ENCODE measurements around the gene PPCS.

The PPCS gene

DNA sequence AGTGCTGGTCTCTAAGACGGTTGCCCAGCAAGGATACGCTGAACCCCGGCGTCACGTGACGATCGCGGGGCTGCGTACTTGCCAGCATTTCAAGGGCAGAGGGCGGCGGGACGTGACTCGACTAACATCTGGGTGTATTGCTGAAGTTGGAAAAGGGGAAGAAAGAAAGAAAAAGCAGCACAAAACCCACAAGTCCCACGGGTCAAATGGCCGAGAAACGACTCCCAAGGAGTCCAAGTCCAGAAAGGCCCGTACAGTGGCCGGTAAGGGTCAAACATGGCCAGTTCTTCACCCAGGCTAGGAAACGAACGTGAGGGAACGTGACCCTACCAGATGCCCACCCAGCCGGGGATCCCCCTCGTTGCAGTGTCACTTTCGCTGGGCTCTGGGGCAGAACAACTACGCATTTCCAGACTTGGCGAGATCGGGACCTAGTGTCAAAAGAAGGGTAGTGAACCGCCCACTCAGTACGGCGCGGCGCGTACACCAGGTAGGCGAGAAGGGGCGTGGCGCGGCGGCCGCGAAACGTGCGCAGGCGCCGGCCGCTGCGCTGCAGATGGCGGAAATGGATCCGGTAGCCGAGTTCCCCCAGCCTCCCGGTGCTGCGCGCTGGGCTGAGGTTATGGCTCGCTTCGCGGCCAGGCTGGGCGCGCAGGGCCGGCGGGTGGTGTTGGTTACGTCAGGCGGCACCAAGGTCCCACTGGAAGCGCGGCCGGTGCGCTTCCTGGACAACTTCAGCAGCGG lies at the start of gene PPCS, which contains the start of gene ZMYND12:
Gene PPCS (plus strand): TSS at position 534 of the 744 bp plus-strand sequence. CDS start 23 bp downstream, at position 557.
Gene ZMYND12 (minus strand): TSS at position 13 of the 744 bp plus-strand sequence. CDS start 25 bp downstream, outside the sequence.
- DNase-seq (ENCODE audit: low read depth in 2 of 3, low spot score in 1 of 3), result peak; percentile 86 to 92 (median 89)

DNA sequence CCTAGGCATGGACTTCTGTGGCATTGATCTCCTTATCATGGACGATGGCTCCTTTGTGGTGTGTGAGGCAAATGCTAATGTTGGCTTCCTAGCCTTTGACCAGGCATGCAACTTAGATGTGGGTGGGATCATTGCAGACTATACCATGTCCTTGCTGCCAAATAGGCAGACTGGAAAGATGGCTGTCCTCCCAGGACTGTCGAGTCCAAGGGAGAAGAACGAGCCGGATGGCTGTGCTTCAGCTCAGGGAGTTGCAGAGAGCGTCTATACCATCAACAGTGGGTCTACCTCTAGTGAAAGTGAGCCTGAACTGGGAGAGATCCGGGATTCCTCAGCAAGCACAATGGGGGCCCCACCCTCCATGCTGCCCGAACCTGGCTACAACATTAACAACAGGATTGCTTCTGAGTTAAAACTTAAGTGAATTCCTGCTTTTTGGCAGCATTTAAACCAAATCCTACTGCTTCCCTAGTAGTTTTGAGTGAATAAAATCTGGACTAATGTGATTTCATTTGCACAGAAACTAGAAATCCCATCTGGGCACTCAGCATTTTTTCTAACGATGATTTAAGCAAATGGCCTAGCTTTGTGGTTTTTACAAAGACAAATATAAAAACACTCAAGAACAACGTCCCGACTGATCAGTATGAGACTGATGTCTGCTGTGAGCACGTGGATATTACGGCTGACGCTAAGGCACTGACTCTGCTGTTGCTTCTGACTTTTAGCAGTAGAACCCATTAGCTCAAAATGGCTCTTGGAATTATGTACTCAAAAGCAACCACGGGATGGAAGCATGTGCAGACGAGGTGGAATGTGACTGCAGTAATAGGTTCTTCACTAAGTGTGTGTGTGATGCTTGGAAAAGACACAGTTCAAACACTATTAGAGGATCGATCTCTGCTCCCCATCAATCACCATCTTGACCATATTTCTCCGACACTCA lies 41.5 kb upstream of the PPCS start:
- no peak for DNase-seq (ENCODE audit: low read depth in 2 of 3, low spot score in 1 of 3)

GRCh38 chr1:42417166-42417565 lies 39.2 kb upstream of the PPCS start:
- no peak for DNase-seq (ENCODE audit: low read depth in 2 of 3, low spot score in 1 of 3)

GRCh38 chr1:42418516-42418915 lies 37.8 kb upstream of the PPCS start:
- DNase-seq (ENCODE audit: low read depth in 2 of 3, low spot score in 1 of 3), result no peak

DNA sequence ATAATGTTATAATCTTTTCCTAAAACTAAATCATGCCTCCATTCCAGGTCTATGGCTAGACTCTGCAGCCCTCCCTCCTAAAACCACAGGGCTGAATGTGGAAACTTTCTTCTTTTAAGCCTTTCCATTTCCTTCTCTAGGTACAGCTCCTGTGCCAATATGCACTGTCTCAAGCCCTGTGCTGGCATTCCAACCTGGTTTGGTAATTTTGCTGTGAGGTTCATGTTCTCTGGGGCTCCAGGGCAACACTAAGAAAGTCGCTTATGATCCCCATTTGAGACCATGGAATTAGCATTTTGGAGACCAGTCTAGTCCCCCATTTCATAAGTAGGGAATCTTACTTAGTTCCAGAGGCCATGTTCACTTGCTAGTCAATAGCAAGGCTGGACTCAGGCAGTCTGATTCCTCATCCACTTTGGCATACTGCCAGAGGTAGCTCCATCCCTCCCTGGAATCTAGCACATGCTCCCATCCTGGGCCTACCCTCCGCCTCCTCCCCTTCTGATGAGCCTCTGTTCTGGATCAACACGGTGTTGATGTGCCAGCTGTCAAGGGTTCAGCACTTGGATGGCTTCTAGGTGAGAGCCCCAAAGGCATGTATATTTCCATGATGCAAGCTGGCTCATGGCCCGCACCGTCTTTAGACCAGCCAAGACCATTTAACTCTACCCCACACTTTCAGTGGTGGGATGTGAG lies 37.1 kb upstream of the PPCS start:
- DNase-seq (ENCODE audit: low read depth in 2 of 3, low spot score in 1 of 3), result no peak

- no peak for DNase-seq (ENCODE audit: low read depth in 2 of 3, low spot score in 1 of 3)
Observed at GRCh38 chr1:42420121-42420520, 36.2 kb upstream of the PPCS start.

GRCh38 chr1:42420911-42421585 lies 35.3 kb upstream of the PPCS start:
- DNase-seq (ENCODE audit: low read depth in 2 of 3, low spot score in 1 of 3), result no peak

- no peak for DNase-seq (ENCODE audit: low read depth in 2 of 3, low spot score in 1 of 3)
Observed at GRCh38 chr1:42422737-42423136, 33.6 kb upstream of the PPCS start.

GRCh38 chr1:42423681-42424080 lies 32.7 kb upstream of the PPCS start:
- no peak for DNase-seq (ENCODE audit: low read depth in 2 of 3, low spot score in 1 of 3)

- DNase-seq (ENCODE audit: low read depth in 2 of 3, low spot score in 1 of 3), result no peak
Observed at GRCh38 chr1:42424201-42424600, 32.1 kb upstream of the PPCS start.

GRCh38 chr1:42427240-42427639 lies 29.1 kb upstream of the PPCS start:
- DNase-seq (ENCODE audit: low read depth in 2 of 3, low spot score in 1 of 3), result no peak

- no peak for DNase-seq (ENCODE audit: low read depth in 2 of 3, low spot score in 1 of 3)
Observed at GRCh38 chr1:42429603-42430002, 26.7 kb upstream of the PPCS start.

- DNase-seq (ENCODE audit: low read depth in 2 of 3, low spot score in 1 of 3), result no peak
Observed at GRCh38 chr1:42430286-42431135, 25.8 kb upstream of the PPCS start.

- DNase-seq (ENCODE audit: low read depth in 2 of 3, low spot score in 1 of 3), result no peak
Observed at GRCh38 chr1:42431514-42431913, 24.8 kb upstream of the PPCS start.

DNA sequence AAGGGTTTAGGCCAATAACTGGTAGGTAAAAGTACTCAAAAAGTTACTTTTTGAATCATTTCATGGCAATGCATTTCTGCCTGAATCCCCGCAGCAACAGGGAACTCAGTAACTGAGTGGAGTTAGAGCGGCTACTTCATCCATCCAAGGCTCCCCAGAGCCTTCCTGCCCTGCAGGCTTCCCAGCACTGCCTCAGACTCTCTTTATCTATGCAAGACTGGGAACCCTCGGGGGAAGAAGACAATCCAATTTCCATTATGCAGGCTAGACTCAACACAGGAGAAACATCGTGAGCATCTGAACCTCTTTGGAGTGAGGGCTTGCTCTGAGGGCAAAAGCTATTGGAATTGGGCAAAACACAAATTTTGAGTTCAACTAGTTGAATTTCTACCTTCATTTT lies 23.6 kb upstream of the PPCS start:
- no peak for DNase-seq (ENCODE audit: low read depth in 2 of 3, low spot score in 1 of 3)

GRCh38 chr1:42433369-42433768 lies 23.0 kb upstream of the PPCS start:
- no peak for DNase-seq (ENCODE audit: low read depth in 2 of 3, low spot score in 1 of 3)

GRCh38 chr1:42434340-42434739 lies 22.0 kb upstream of the PPCS start:
- no peak for DNase-seq (ENCODE audit: low read depth in 2 of 3, low spot score in 1 of 3)

- no peak for DNase-seq (ENCODE audit: low read depth in 2 of 3, low spot score in 1 of 3)
Observed at GRCh38 chr1:42439940-42440339, 16.4 kb upstream of the PPCS start.

DNA sequence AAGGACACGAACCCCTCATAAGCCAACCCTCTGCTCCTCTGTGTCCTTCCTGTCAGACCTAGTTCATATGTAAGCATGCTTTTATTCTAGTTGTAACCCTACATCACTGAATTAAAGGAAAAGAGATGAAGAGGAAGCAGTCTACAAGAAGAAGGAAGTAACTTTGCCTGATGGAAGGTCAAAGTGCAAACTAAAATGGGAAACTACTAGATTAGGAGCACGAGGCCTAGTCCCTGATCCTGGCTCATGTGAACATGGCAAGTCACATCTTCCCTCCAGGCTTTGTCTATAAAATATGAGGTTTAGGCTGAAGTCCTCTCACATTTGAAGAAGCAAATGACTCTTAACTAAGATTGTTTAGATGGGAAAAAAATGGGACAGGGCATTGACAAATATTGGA lies 13.7 kb upstream of the PPCS start:
- DNase-seq (ENCODE audit: low read depth in 2 of 3, low spot score in 1 of 3), result no peak

DNA sequence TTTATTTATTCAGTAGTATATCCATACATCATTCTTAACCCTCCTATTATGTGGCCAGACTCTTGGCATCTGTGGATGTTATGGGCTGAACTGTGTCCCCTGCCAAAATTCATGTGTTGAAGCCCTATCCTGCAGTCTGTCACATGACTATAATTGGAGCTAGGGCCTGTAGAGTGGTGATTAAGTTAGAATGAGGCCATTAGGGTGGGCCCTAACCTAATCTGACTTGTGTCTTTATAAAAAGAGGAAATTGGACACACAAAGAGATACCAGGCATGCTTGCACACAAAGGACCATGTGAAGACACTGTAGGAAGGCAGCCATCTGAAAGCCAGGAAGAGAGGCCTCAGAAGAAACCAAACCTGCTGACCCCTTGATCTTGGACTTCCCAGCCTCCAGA lies 7.1 kb upstream of the PPCS start:
- no peak for DNase-seq (ENCODE audit: low read depth in 2 of 3, low spot score in 1 of 3)

Data from stimulated activated CD4-positive, alpha-beta T cell treated with anti-CD3 and anti-CD28 coated beads, Interleukin-12 subunit alpha, Interleukin-12 subunit beta, amount 100 ng/mL, for 48 hours (primary cell).